Body of pancreas (tissue), 4 donors: Measurements from ENCODE around the gene ARHGAP30.

ENCODE experiments used
- CTCF ChIP-seq, 7 experiments: fragments of 450-650 bp in 4 of 7; fragments of 200-600 bp in 3 of 7; sonication (generic) in 3 of 7; IDR thresholded peaks; one replicate each; pipeline ENCODE4 v1.5.1; 2016 to 2019; ENCODE audit warnings: antibody characterized with exemption in 7 of 7
- POLR2A ChIP-seq, 3 donors: fragments of 450-650 bp; IDR thresholded peaks; one replicate each; pipeline ENCODE4 v1.6.1; 2016; ENCODE audit warnings: antibody characterized with exemption in 3 of 3, mild to moderate bottlenecking in 2 of 3

DNA sequence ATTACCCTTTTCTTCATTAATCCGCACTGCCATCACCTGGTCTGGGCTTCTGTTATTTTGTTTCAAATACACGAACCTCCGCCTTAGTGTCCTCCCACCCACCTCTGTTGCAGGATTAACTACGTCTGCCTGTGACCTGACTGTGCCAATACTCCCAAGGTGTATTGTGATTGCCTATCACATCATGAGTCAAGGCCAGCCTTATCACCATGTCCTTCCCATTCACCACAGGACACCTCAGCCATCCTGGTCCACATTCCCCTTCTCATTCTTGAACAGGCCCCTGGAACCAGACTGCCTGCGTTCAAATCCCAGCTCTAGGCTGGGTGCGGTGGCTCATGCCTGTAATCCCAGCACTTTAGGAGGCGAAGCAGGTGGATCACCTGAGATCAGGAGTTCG, 63.1 kb downstream of the ARHGAP30 start:
- TF ChIP-seq CTCF (IDR thresholded peaks at IDR 0.05) (no peak), POLR2A (IDR thresholded peaks at IDR 0.05) (no peak)
